ENCODE measurements around the gene LCN10.
"Not testable (repeated sequence)": the region's sequence is repeated elsewhere in the genome, so short reads cannot be mapped to it uniquely, and the experiment has no call there.

Gene LCN10

GRCh38 chr9:136762221-136762691 lies 19.5 kb upstream of the LCN10 start:
- no peak overlapping the region for H3K27ac ChIP-seq (ENCODE audit: low read depth, low read length, poor library complexity, severe bottlenecking)
- H3K4me3 ChIP-seq (ENCODE audit: low read depth, low read length, poor library complexity, severe bottlenecking): no peak overlapping the region
- no peaks in the 10 kb centered on the region for H3K36me3 ChIP-seq (ENCODE audit: insufficient read depth, low read length)
- H3K4me2 ChIP-seq (ENCODE audit: low read length): no peak overlapping the region
- no peaks in the 10 kb centered on the region for H3F3A ChIP-seq (ENCODE audit: insufficient read depth, low read length)
- H3K9me2 ChIP-seq (ENCODE audit: low read depth, low read length): no peaks in the 10 kb centered on the region
- H3K9ac ChIP-seq (ENCODE audit: low read length): no peak overlapping the region
- H3K4me1 ChIP-seq (ENCODE audit: insufficient read depth, low read length, severe bottlenecking): no peaks in the 10 kb centered on the region
- peaks cover 9% of the 10 kb centered on the region; the same call in 1 of the 2 replicates for H3K27me3 ChIP-seq (ENCODE audit: insufficient read depth, low read length)
- TF ChIP-seq EZH2 (IDR thresholded peaks at IDR 0.05; ENCODE audit: borderline replicate concordance, low read length) (no peak), CTCF (IDR thresholded peaks at IDR 0.05; ENCODE audit: low read length) (no peak)
- no peak overlapping the region for H2AFZ ChIP-seq (ENCODE audit: low read length)
- no peaks in the 10 kb centered on the region for H4K20me1 ChIP-seq (ENCODE audit: insufficient read depth, low read length)
- no peaks in the 10 kb centered on the region for H3K9me3 ChIP-seq (ENCODE audit: low read length)
- no peaks in the 10 kb centered on the region for H3K79me2 ChIP-seq (ENCODE audit: insufficient read depth, low read length)

GRCh38 chr9:136761545-136761981 lies 18.8 kb upstream of the LCN10 start:
- H2AFZ ChIP-seq (ENCODE audit: low read length): no peak overlapping the region
- peaks cover 16% of the 10 kb centered on the region; the same call in 1 of the 2 replicates for H3K27me3 ChIP-seq (ENCODE audit: insufficient read depth, low read length)
- H3K4me2 ChIP-seq (ENCODE audit: low read length): no peak overlapping the region
- no peak overlapping the region for H3K4me3 ChIP-seq (ENCODE audit: low read depth, low read length, poor library complexity, severe bottlenecking)
- H3F3A ChIP-seq (ENCODE audit: insufficient read depth, low read length): no peaks in the 10 kb centered on the region
- H3K9me3 ChIP-seq (ENCODE audit: low read length): no peaks in the 10 kb centered on the region
- H3K4me1 ChIP-seq (ENCODE audit: insufficient read depth, low read length, severe bottlenecking): no peaks in the 10 kb centered on the region
- no peak for TF ChIP-seq CTCF (IDR thresholded peaks at IDR 0.05; ENCODE audit: low read length)
- TF ChIP-seq EZH2 (IDR thresholded peaks at IDR 0.05; ENCODE audit: borderline replicate concordance, low read length): no peak
- H3K27ac ChIP-seq (ENCODE audit: low read depth, low read length, poor library complexity, severe bottlenecking): no peak overlapping the region
- H3K36me3 ChIP-seq (ENCODE audit: insufficient read depth, low read length): no peaks in the 10 kb centered on the region
- H4K20me1 ChIP-seq (ENCODE audit: insufficient read depth, low read length): no peaks in the 10 kb centered on the region
- no peak overlapping the region for H3K9ac ChIP-seq (ENCODE audit: low read length)
- no peaks in the 10 kb centered on the region for H3K79me2 ChIP-seq (ENCODE audit: insufficient read depth, low read length)
- no peaks in the 10 kb centered on the region for H3K9me2 ChIP-seq (ENCODE audit: low read depth, low read length)

GRCh38 chr9:136760834-136761544 lies 18.2 kb upstream of the LCN10 start:
- H3K4me3 ChIP-seq (ENCODE audit: low read depth, low read length, poor library complexity, severe bottlenecking); H3K79me2 ChIP-seq (ENCODE audit: insufficient read depth, low read length); H4K20me1 ChIP-seq (ENCODE audit: insufficient read depth, low read length); H3K4me2 ChIP-seq (ENCODE audit: low read length); H3K27ac ChIP-seq (ENCODE audit: low read depth, low read length, poor library complexity, severe bottlenecking); H3K4me1 ChIP-seq (ENCODE audit: insufficient read depth, low read length, severe bottlenecking); H3K9ac ChIP-seq (ENCODE audit: low read length); H3K36me3 ChIP-seq (ENCODE audit: insufficient read depth, low read length); H2AFZ ChIP-seq (ENCODE audit: low read length); H3K9me2 ChIP-seq (ENCODE audit: low read depth, low read length); H3K9me3 ChIP-seq (ENCODE audit: low read length); H3F3A ChIP-seq (ENCODE audit: insufficient read depth, low read length): not testable (repeated sequence)
- H3K27me3 ChIP-seq (ENCODE audit: insufficient read depth, low read length): peaks cover 22% of the 10 kb centered on the region; the same call in 1 of the 2 replicates
- peak; percentile 65 for TF ChIP-seq CTCF (IDR thresholded peaks at IDR 0.05; ENCODE audit: low read length)
